ENCODE results near the gene KCNQ4.

DNA sequence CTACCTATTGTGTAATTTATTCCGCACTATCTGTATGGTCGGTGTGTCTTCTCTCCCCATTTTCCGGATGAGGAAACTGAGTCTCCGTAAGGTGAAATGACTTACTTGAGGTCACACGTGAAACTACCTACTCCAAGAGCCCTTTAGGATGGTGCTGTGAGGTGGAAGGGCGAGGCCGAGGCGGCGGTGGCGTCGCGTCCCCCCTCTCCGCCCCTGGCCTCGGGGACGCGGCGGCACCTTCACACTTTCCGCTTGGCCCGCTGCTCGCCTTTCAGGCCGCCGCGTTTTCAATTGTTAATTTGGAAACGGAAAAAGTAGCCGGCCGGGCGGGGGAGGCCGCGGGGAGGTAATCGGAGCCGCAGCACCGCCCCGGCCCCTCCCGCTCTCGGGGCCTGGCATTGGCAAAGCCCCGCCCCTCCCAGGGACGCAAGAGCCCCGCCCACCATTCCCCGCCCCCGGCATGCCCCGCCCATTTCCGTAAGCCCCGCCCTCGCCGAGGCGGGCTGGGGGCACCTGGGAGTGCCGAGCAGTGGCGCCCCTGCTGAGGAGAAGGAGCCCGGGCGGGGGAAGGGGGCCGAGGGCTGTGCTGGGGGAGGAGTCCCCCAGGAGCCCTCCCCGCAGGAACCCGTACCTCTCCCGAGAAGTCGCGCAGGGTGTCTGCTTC lies 18.6 kb downstream of the KCNQ4 start:
- TF ChIP-seq CTCF (IDR thresholded peaks at IDR 0.05) (no peak), POLR2A (IDR thresholded peaks at IDR 0.05) (no peak), POLR2AphosphoS5 (IDR thresholded peaks at IDR 0.05) (no peak)

Measured in breast epithelium (tissue), 3 donors.